ENCODE measurements around the gene DNAH2. TPM values are rescaled to one million over a fixed set of nuclear protein-coding genes. Genes with fewer than 3 reads are reported as not detected.

The DNAH2 gene
- total RNA-seq, 4 donors from 2014 or later: under 0.01 to 1.4 (median under 0.01) TPM

GRCh38 chr17:7727886-7728285 lies 10.3 kb downstream of the DNAH2 start:
- 33 to 38% methylated on average over 3 of the region's 3 CpGs for WGBS, 2 donors
- no peak for TF ChIP-seq CTCF (IDR thresholded peaks at IDR 0.05)
- no peak for TF ChIP-seq POLR2A (IDR thresholded peaks at IDR 0.05)
- TF ChIP-seq EP300 (IDR thresholded peaks at IDR 0.05): no peak
- no peak for DNase-seq (ENCODE audit: low spot score in 2 of 2)
- no peaks in the 10 kb centered on the region for H3K36me3 ChIP-seq
- no peak overlapping the region for H3K27ac ChIP-seq
- H3K9me3 ChIP-seq: no peaks in the 10 kb centered on the region
- no peak overlapping the region for H3K4me3 ChIP-seq
- H3K4me1 ChIP-seq: no peaks in the 10 kb centered on the region
- peaks cover 0 to 21% of the 10 kb centered on the region in 2 donors for H3K27me3 ChIP-seq

- DNase-seq (ENCODE audit: low spot score in 2 of 2): no peak
- no peaks in the 10 kb centered on the region for H3K9me3 ChIP-seq
- no peaks in the 10 kb centered on the region for H3K4me1 ChIP-seq
- 27 to 34% methylated on average over 1 of the region's 1 CpG for WGBS, 2 donors
- no peak overlapping the region for H3K27ac ChIP-seq
- peaks cover 0 to 11% of the 10 kb centered on the region in 2 donors for H3K27me3 ChIP-seq
- no peaks in the 10 kb centered on the region for H3K36me3 ChIP-seq
- H3K4me3 ChIP-seq: no peak overlapping the region
- TF ChIP-seq EP300 (IDR thresholded peaks at IDR 0.05): no peak
- no peak for TF ChIP-seq POLR2A (IDR thresholded peaks at IDR 0.05)
- TF ChIP-seq CTCF (IDR thresholded peaks at IDR 0.05): no peak
These were observed 12.3 kb downstream of the DNAH2 start for GRCh38 chr17:7729816-7730215.

GRCh38 chr17:7732981-7733539 lies 15.5 kb downstream of the DNAH2 start:
- Histone ChIP-seq H3K36me3 (no peaks in the 10 kb centered on the region), H3K27ac (no peak overlapping the region), H3K9me3 (no peaks in the 10 kb centered on the region), H3K4me3 (no peak overlapping the region), H3K4me1 (no peaks in the 10 kb centered on the region), H3K27me3 (peaks cover 0 to 13% of the 10 kb centered on the region in 2 donors)
- DNase-seq (ENCODE audit: low spot score in 2 of 2): no peak
- 87% methylated on average over 14 of the region's 14 CpGs for WGBS, 2 donors
- no peak for TF ChIP-seq POLR2A (IDR thresholded peaks at IDR 0.05)
- no peak for TF ChIP-seq EP300 (IDR thresholded peaks at IDR 0.05)
- no peak for TF ChIP-seq CTCF (IDR thresholded peaks at IDR 0.05)

- Histone ChIP-seq H3K4me1 (no peaks in the 10 kb centered on the region), H3K27ac (no peak overlapping the region), H3K27me3 (peaks cover 0 to 43% of the 10 kb centered on the region in 2 donors), H3K36me3 (no peaks in the 10 kb centered on the region), H3K9me3 (no peaks in the 10 kb centered on the region), H3K4me3 (no peak overlapping the region)
- 86 to 87% methylated on average over 5 of the region's 5 CpGs for WGBS, 2 donors
- DNase-seq (ENCODE audit: low spot score in 2 of 2): no peak
- TF ChIP-seq EP300 (IDR thresholded peaks at IDR 0.05) (no peak), CTCF (IDR thresholded peaks at IDR 0.05) (no peak), POLR2A (IDR thresholded peaks at IDR 0.05) (no peak)
These were observed 20.1 kb downstream of the DNAH2 start for GRCh38 chr17:7737601-7738000.

- Histone ChIP-seq H3K4me1 (no peaks in the 10 kb centered on the region), H3K4me3 (no peak overlapping the region), H3K9me3 (no peaks in the 10 kb centered on the region), H3K27me3 (peaks cover 0 to 43% of the 10 kb centered on the region in 2 donors), H3K36me3 (no peaks in the 10 kb centered on the region), H3K27ac (no peak overlapping the region)
- TF ChIP-seq POLR2A (IDR thresholded peaks at IDR 0.05) (no peak), EP300 (IDR thresholded peaks at IDR 0.05) (no peak), CTCF (IDR thresholded peaks at IDR 0.05) (no peak)
- WGBS, 2 donors: 69 to 70% methylated on average over 14 of the region's 14 CpGs
- no peak for DNase-seq (ENCODE audit: low spot score in 2 of 2)
These were observed 22.2 kb downstream of the DNAH2 start for GRCh38 chr17:7739746-7740145.

Data from tibial nerve (tissue), 4 donors.